Mesendoderm (in vitro differentiated cells): ENCODE results near the gene COA1.

ENCODE experiments used
- DNase-seq: peaks from one replicate; pipeline ENCODE4 v3.0.0; 2013
- H2AK5ac ChIP-seq: 2 replicates; pipeline ENCODE4 v1.6.1; 2013; ENCODE audit warnings: low read length, inconsistent platforms
- H2BK120ac ChIP-seq: 2 replicates; pipeline ENCODE4 v1.6.1; 2013; ENCODE audit warnings: low read depth, mild to moderate bottlenecking, low read length, moderate library complexity, mixed read lengths
- H2BK15ac ChIP-seq: replicated peaks from 2 replicates; pipeline ENCODE4 v1.6.1; 2013; ENCODE audit warnings: low read depth, mild to moderate bottlenecking, moderate library complexity
- H2BK5ac ChIP-seq: 2 replicates; pipeline ENCODE4 v1.6.1; 2013; ENCODE audit warnings: low read length, inconsistent platforms
- H3K18ac ChIP-seq: 2 replicates; pipeline ENCODE4 v1.6.1; 2013; ENCODE audit warnings: mild to moderate bottlenecking, low read length, mixed read lengths
- H3K23ac ChIP-seq: one replicate; pipeline ENCODE4 v1.6.1; 2013; ENCODE audit warnings: low read length
- H3K27ac ChIP-seq: 2 replicates; pipeline ENCODE4 v1.5.1; 2013; ENCODE audit warnings: low read depth, mild to moderate bottlenecking, inconsistent platforms, low read length, moderate library complexity
- H3K27me3 ChIP-seq: 2 replicates; pipeline ENCODE4 v1.6.1; 2013; ENCODE audit warnings: low read length, control low read depth, mild to moderate bottlenecking, inconsistent platforms; ENCODE audit not compliant: insufficient read depth, poor library complexity
- H3K36me3 ChIP-seq: 2 replicates; pipeline ENCODE4 v1.6.1; 2013; ENCODE audit warnings: low read length, inconsistent platforms; ENCODE audit not compliant: control insufficient read depth, insufficient read depth
- H3K4ac ChIP-seq: one replicate; pipeline ENCODE4 v1.6.1; 2013; ENCODE audit warnings: low read depth, mild to moderate bottlenecking, low read length, moderate library complexity
- H3K4me1 ChIP-seq: 2 replicates; pipeline ENCODE4 v1.6.1; 2013; ENCODE audit warnings: low read depth, low read length, inconsistent platforms; ENCODE audit not compliant: control insufficient read depth
- H3K4me2 ChIP-seq: 2 replicates; pipeline ENCODE4 v1.6.1; 2013; ENCODE audit warnings: low read length
- H3K4me3 ChIP-seq: 2 replicates; pipeline ENCODE4 v1.5.1; 2013; ENCODE audit warnings: mild to moderate bottlenecking, low read length
- H3K56ac ChIP-seq: one replicate; pipeline ENCODE4 v1.6.1; 2013; ENCODE audit warnings: low read length
- H3K79me1 ChIP-seq: 2 replicates; pipeline ENCODE4 v1.6.1; 2013; ENCODE audit warnings: low read length, inconsistent platforms
- H3K79me2 ChIP-seq: 2 replicates; pipeline ENCODE4 v1.6.1; 2013; ENCODE audit warnings: mild to moderate bottlenecking, low read length; ENCODE audit not compliant: control insufficient read depth, insufficient read depth
- H3K9ac ChIP-seq: 2 replicates; pipeline ENCODE4 v1.6.1; 2013; ENCODE audit warnings: low read length, inconsistent platforms
- H4K5ac ChIP-seq: one replicate; pipeline ENCODE4 v1.6.1; 2013; ENCODE audit warnings: low read length
- H4K8ac ChIP-seq: one replicate; pipeline ENCODE4 v1.6.1; 2013; ENCODE audit warnings: low read depth, mild to moderate bottlenecking, control low read depth, low read length, moderate library complexity
- WGBS: extraction: QIAGEN DNeasy Blood & Tissue Kit; methylation state at CpG from one replicate; pipeline ENCODE4 v1.1.7; 2013; ENCODE audit warnings: low lambda C conversion rate, missing lambda C conversion rate; ENCODE audit not compliant: insufficient coverage; ENCODE audit errors: extremely low coverage; 5-methylcytosine and 5-hydroxymethylcytosine counted together

Gene COA1

DNA sequence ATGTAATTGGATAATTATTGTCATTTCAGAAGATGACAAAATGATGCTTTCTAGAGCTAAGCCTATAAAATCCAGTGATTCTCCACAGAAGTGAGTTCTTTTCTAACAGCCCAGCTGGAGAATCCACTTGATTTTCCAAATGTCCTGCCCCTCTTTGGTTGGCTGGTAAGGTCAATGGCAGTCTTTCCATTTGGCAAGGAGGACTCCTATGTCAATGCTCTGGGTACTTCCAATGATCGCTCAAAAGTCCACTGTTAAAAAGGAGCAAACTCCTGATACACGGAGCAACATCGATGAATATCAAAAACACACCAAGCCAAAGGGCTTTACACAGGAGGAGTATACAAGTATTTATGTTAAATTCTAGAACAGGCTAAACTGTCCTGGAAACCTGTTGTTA lies 88.6 kb downstream of the COA1 start:
- WGBS: no CpG with 5 or more reads among the region's 3 CpGs
- Histone ChIP-seq H3K4me2 (no peak overlapping the region), H2BK120ac (no peak overlapping the region), H2AK5ac (no peak overlapping the region), H3K4me3 (no peak overlapping the region), H4K8ac (no peak overlapping the region), H3K36me3 (peaks cover 4% of the 10 kb centered on the region), H2BK15ac (no peak overlapping the region), H3K27me3 (no peaks in the 10 kb centered on the region), H3K18ac (no peak overlapping the region), H3K23ac (no peak overlapping the region), H3K4ac (no peak overlapping the region), H4K5ac (no peak overlapping the region), H2BK5ac (no peak overlapping the region), H3K9ac (no peak overlapping the region), H3K56ac (no peak overlapping the region), H3K27ac (no peak overlapping the region), H3K79me1 (peaks cover 5% of the 10 kb centered on the region), H3K4me1 (no peaks in the 10 kb centered on the region), H3K79me2 (peaks cover 2% of the 10 kb centered on the region)
- DNase-seq: no peak

DNA sequence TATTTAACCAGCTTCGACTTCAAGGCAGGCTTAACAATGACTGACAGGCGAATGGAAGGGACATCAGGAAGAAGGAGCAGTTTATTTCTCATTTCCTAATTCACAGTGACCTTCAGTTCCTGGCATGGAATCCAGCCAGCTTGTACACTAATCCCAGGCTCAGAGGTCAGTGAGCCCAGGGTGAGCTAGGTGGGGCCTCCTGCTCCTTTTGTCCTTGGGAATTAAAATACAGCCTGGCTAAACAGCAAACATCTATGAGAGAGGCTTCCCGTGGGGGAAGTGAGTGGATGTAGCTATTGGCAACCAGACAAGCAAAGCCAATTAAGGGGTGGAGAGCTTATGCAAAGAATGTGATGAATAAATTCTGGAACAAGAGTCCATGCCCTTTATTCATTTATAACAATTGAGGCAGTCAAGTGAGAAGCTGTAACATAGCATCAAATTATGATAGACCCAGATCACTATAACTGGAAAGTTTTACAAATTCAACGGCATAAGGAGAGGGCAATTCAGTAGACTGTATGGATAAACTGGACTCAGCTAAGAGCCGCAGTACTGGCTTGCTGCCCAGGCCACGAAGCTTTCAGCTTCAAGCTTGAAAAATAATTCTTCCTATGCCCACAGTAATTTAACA lies 89.3 kb downstream of the COA1 start:
- Histone ChIP-seq H2BK15ac (no peak overlapping the region), H3K4me1 (no peaks in the 10 kb centered on the region), H3K79me1 (peaks cover 5% of the 10 kb centered on the region), H3K56ac (no peak overlapping the region), H3K79me2 (peaks cover 2% of the 10 kb centered on the region), H2AK5ac (no peak overlapping the region), H3K4me2 (no peak overlapping the region), H3K23ac (no peak overlapping the region), H3K4me3 (no peak overlapping the region), H2BK120ac (no peak overlapping the region), H3K9ac (no peak overlapping the region), H3K27ac (no peak overlapping the region), H4K5ac (no peak overlapping the region), H3K4ac (no peak overlapping the region), H3K18ac (no peak overlapping the region), H3K36me3 (peaks cover 7% of the 10 kb centered on the region), H2BK5ac (no peak overlapping the region), H4K8ac (no peak overlapping the region), H3K27me3 (no peaks in the 10 kb centered on the region)
- no CpG with 5 or more reads among the region's 6 CpGs for WGBS
- peak; percentile 40 for DNase-seq

DNA sequence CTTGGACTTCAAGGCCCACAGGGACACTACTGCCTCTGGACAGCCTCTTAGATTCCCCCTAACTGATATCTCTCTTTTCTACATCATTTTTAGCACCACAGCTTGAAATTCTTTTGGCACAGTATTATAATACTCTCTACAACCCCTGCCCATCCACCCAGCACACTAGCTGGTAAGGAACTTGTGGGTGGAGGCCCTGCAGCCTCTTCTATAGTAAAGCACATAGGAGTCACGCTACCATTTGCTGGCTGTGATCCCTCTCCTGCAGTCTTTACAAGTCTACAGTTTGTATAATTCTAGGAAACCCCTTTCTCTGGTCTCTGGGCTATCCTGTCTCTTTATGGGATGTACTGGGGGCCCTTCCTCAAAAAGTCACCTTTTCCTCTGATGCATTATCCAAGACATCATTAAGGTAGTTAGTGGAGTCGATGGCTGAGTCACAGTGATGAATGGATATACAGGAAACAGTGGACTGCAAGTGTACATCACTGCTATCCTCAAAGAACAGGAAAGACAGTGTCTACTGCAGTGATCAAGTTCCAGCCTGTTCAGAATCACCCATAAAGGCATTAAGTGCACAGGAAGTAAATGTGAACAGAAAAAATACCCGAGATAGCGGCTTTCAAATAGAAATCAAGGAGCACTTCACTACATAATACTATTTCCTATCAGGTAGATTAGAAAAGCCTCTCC lies 92.1 kb downstream of the COA1 start:
- no peak overlapping the region for H3K9ac ChIP-seq
- no peaks in the 10 kb centered on the region for H3K27me3 ChIP-seq
- H3K79me1 ChIP-seq: no peaks in the 10 kb centered on the region
- peaks cover 7% of the 10 kb centered on the region for H3K36me3 ChIP-seq
- H3K4me1 ChIP-seq: no peaks in the 10 kb centered on the region
- no peak overlapping the region for H2BK5ac ChIP-seq
- no peak overlapping the region for H4K8ac ChIP-seq
- H2AK5ac ChIP-seq: no peak overlapping the region
- no peak for DNase-seq
- no peak overlapping the region for H3K18ac ChIP-seq
- no peak overlapping the region for H2BK15ac ChIP-seq
- no peak overlapping the region for H3K4ac ChIP-seq
- no peaks in the 10 kb centered on the region for H3K79me2 ChIP-seq
- no peak overlapping the region for H4K5ac ChIP-seq
- no peak overlapping the region for H3K27ac ChIP-seq
- no peak overlapping the region for H3K23ac ChIP-seq
- H3K56ac ChIP-seq: no peak overlapping the region
- no peak overlapping the region for H3K4me2 ChIP-seq
- no CpG with 5 or more reads among the region's 4 CpGs for WGBS
- no peak overlapping the region for H3K4me3 ChIP-seq
- no peak overlapping the region for H2BK120ac ChIP-seq

DNA sequence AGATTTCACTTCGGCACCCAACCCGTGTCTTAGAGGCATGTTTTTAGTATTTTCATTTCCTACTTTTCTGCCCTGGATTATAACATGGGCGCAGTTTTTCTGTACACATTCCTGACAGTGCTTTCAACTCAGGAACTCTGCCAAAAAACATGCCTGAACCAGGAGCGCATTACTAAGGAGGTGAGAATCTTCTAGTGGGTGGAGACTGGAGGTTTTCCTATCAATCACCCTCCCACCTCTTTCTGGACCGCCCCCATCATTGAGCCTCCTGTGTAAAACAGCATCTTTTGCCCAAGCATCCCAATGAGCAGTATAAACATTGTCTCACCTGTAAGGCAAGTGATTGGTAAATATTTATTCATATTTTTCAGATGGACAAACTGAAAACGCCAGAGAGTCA lies 93.2 kb downstream of the COA1 start:
- Histone ChIP-seq H3K23ac (no peak overlapping the region), H2BK120ac (no peak overlapping the region), H3K18ac (no peak overlapping the region), H3K4me2 (no peak overlapping the region), H3K27ac (no peak overlapping the region), H3K36me3 (peaks cover 7% of the 10 kb centered on the region), H4K5ac (no peak overlapping the region), H3K56ac (no peak overlapping the region), H3K4me3 (no peak overlapping the region), H3K4me1 (no peaks in the 10 kb centered on the region), H3K79me2 (no peaks in the 10 kb centered on the region), H3K27me3 (no peaks in the 10 kb centered on the region), H4K8ac (no peak overlapping the region), H2BK15ac (no peak overlapping the region), H3K4ac (no peak overlapping the region), H3K79me1 (no peaks in the 10 kb centered on the region), H2AK5ac (no peak overlapping the region), H3K9ac (no peak overlapping the region), H2BK5ac (no peak overlapping the region)
- DNase-seq: no peak
- no CpG with 5 or more reads among the region's 6 CpGs for WGBS

- Histone ChIP-seq H3K23ac (peak overlapping the region; percentile 66), H4K8ac (no peak overlapping the region), H3K4me1 (no peaks in the 10 kb centered on the region), H2AK5ac (no peak overlapping the region), H3K79me2 (no peaks in the 10 kb centered on the region), H3K56ac (no peak overlapping the region), H2BK15ac (no peak overlapping the region), H2BK5ac (no peak overlapping the region), H3K4ac (no peak overlapping the region), H3K36me3 (peaks cover 7% of the 10 kb centered on the region), H3K79me1 (no peaks in the 10 kb centered on the region), H3K4me2 (no peak overlapping the region), H3K27ac (no peak overlapping the region), H3K18ac (no peak overlapping the region), H2BK120ac (no peak overlapping the region), H3K27me3 (no peaks in the 10 kb centered on the region), H3K9ac (no peak overlapping the region), H4K5ac (no peak overlapping the region), H3K4me3 (no peak overlapping the region)
- no peak for DNase-seq
- WGBS: no CpG with 5 or more reads among the region's 2 CpGs
Measured at GRCh38 chr7:43634384-43634783, 94.9 kb downstream of the COA1 start.

DNA sequence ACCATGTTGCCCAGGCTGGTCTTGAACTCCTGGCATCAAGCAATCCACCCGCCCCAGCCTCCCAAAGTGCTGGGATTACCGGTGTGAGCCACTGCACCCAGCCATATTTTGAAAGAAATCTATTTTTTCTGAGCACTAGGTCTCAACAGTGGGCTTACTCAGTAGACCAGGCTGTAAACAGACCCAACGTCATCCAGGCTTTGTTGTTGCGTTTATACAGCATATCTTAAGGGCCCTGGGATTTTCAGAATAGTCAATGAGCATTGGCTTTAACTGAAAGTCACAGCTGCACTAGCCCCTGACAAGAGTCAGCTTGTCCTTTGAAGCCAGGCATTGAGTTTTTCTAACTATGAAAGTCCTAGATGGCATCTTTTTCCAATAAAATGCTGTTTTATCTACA lies 96.6 kb downstream of the COA1 start:
- no peak overlapping the region for H3K18ac ChIP-seq
- no peak overlapping the region for H3K9ac ChIP-seq
- H3K4me1 ChIP-seq: no peaks in the 10 kb centered on the region
- no peak overlapping the region for H2BK5ac ChIP-seq
- H3K23ac ChIP-seq: no peak overlapping the region
- H3K79me2 ChIP-seq: no peaks in the 10 kb centered on the region
- H2AK5ac ChIP-seq: no peak overlapping the region
- H3K79me1 ChIP-seq: no peaks in the 10 kb centered on the region
- no peak for DNase-seq
- H3K56ac ChIP-seq: no peak overlapping the region
- H4K8ac ChIP-seq: peak overlapping the region; percentile 28
- no peak overlapping the region for H3K4ac ChIP-seq
- no peak overlapping the region for H2BK15ac ChIP-seq
- H2BK120ac ChIP-seq: no peak overlapping the region
- H3K4me2 ChIP-seq: no peak overlapping the region
- peaks cover 7% of the 10 kb centered on the region for H3K36me3 ChIP-seq
- no peaks in the 10 kb centered on the region for H3K27me3 ChIP-seq
- H3K4me3 ChIP-seq: no peak overlapping the region
- no peak overlapping the region for H3K27ac ChIP-seq
- no peak overlapping the region for H4K5ac ChIP-seq
- no CpG with 5 or more reads among the region's 4 CpGs for WGBS
